GM12874 (cell line): ENCODE results near the gene ZNF202.
A peak's percentile ranks its signal among the peaks of the same experiment; 100 is the strongest.

Experiments
- TF ChIP-seq, protein P1 (sequence below): IDR thresholded peaks from 2 replicates; pipeline ENCODE4 v1.5.1; 2011; ENCODE audit warnings: low read depth, mild to moderate bottlenecking, control low read depth, low read length, moderate library complexity; ENCODE audit not compliant: insufficient read depth

The ZNF202 gene

GRCh38 chr11:123707606-123708205, 33.8 kb downstream of the ZNF202 start:
- TF ChIP-seq, protein P1, sequence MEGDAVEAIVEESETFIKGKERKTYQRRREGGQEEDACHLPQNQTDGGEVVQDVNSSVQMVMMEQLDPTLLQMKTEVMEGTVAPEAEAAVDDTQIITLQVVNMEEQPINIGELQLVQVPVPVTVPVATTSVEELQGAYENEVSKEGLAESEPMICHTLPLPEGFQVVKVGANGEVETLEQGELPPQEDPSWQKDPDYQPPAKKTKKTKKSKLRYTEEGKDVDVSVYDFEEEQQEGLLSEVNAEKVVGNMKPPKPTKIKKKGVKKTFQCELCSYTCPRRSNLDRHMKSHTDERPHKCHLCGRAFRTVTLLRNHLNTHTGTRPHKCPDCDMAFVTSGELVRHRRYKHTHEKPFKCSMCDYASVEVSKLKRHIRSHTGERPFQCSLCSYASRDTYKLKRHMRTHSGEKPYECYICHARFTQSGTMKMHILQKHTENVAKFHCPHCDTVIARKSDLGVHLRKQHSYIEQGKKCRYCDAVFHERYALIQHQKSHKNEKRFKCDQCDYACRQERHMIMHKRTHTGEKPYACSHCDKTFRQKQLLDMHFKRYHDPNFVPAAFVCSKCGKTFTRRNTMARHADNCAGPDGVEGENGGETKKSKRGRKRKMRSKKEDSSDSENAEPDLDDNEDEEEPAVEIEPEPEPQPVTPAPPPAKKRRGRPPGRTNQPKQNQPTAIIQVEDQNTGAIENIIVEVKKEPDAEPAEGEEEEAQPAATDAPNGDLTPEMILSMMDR: peak; percentile 55

- TF ChIP-seq, protein P1: no peak
These were observed 34.3 kb downstream of the ZNF202 start for GRCh38 chr11:123707206-123707605.

- TF ChIP-seq, protein P1: no peak
These were observed 37.1 kb downstream of the ZNF202 start for GRCh38 chr11:123704341-123704740.

- TF ChIP-seq, protein P1: no peak
These were observed 38.8 kb downstream of the ZNF202 start for GRCh38 chr11:123702696-123703095.

GRCh38 chr11:123702139-123702538, 39.3 kb downstream of the ZNF202 start:
- TF ChIP-seq, protein P1: no peak

DNA sequence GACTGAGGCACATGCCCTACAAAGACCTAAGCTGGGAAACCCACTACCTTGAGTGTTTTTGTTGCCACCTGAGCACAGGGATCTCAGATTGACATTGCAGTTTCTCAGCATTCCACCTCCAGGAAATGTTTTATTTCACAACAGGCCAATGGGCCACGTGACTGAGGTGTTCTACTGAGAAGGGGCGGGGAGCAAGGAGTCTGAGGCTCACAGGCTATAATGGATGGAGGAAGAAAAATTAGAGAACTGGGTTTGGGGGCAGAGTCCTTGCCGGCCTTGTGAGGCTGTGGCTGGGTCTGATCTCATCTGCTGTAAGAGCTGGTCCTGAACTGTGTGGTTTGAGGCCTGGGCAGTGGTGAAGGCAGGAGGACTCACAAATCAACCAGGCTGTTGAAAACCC, 40.7 kb downstream of the ZNF202 start:
- TF ChIP-seq, protein P1: no peak

DNA sequence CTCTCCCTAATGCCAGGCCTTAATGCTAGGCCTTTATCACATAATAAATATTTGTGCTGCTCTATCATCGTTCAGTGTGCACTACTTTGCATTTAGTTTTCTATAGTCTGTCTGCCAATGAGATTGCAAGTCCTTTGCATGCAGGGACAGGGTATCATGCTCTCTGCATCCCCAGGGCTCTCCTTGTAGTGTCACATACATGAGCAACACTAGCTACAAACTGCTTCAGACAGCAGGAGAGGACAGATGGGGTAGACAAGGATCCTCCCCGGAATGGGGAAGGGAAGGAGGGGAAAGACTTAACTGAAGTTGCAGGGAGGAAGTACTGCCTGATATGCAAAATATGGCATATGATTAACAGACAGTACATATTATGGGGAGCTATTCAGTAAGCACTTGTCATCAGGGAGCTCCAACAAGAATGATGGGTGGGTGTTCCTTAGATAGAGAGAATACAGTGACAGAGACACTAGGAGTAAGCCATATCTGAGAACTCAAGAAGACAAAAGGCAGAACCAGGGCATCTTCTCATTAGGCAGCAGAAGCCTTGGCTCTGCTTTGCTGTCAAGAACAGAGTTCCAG, 42.8 kb downstream of the ZNF202 start:
- TF ChIP-seq, protein P1: no peak
